IMR-90 (cell line): Measurements from ENCODE around the gene RNF4. TPM values are rescaled to one million over a fixed set of nuclear protein-coding genes. Genes with fewer than 3 reads are reported as not detected.

Experiments
- ATAC-seq: fragments of 200-7000 bp; cut with Tn5 transposase; 2 replicates; pipeline ENCODE4 v1.9.1; 2020; ENCODE audit warnings: low read depth, mild to moderate bottlenecking, moderate library complexity
- BruUV-seq: library from RNA; stranded (reverse); fragments of 400-500 nt; replicated peaks from 2 replicates; lab custom pipeline; 2021; lab: Mats Ljungman, UMichigan
- CTCF ChIA-PET: fragments of 300-600 bp; formaldehyde crosslinking; extraction: SDS; loops from one replicate; lab custom pipeline; 2021; ENCODE audit warnings: antibody characterized with exemption; lab: Yijun Ruan, JAX
- POLR2A ChIA-PET: fragments of 300-600 bp; sonication (Branson Sonifier 250); formaldehyde crosslinking; loops from one replicate; lab custom pipeline; 2022; ENCODE audit warnings: antibody characterized with exemption; ENCODE audit not compliant: unreplicated experiment; lab: Charles Lee
- DNase-seq: peaks from one replicate; pipeline ENCODE4 v3.0.0; 2013
- H2AFZ ChIP-seq: replicated peaks from 2 replicates; pipeline ENCODE3; 2013; ENCODE audit warnings: low read length, mild to moderate bottlenecking; ENCODE audit not compliant: poor library complexity
- H2AK5ac ChIP-seq: 2 replicates; pipeline ENCODE4 v1.6.1; 2013; ENCODE audit warnings: low read depth, low read length, inconsistent platforms
- H2AK9ac ChIP-seq: replicated peaks from 2 replicates; pipeline ENCODE3; 2013; ENCODE audit warnings: mild to moderate bottlenecking, low read depth, low read length, moderate library complexity; ENCODE audit not compliant: poor library complexity
- H2BK120ac ChIP-seq: 2 replicates; pipeline ENCODE4 v1.6.1; 2013; ENCODE audit warnings: low read depth, low read length, inconsistent platforms
- H2BK15ac ChIP-seq: 3 replicates; pipeline ENCODE4 v1.6.1; 2013; ENCODE audit warnings: low read depth, low read length, inconsistent platforms
- H2BK20ac ChIP-seq: 2 replicates; pipeline ENCODE4 v1.6.1; 2013; ENCODE audit warnings: low read depth, mild to moderate bottlenecking, inconsistent platforms, low read length, moderate library complexity
- H2BK5ac ChIP-seq: 2 replicates; pipeline ENCODE4 v1.6.1; 2013; ENCODE audit warnings: mild to moderate bottlenecking, low read depth, low read length, inconsistent platforms; ENCODE audit not compliant: poor library complexity, severe bottlenecking
- H3K14ac ChIP-seq: replicated peaks from 2 replicates; pipeline ENCODE4 v1.6.1; 2013; ENCODE audit warnings: low read depth, low read length, inconsistent platforms
- H3K18ac ChIP-seq: 2 replicates; pipeline ENCODE4 v1.6.1; 2013; ENCODE audit warnings: low read depth, low read length, control low read depth
- H3K23ac ChIP-seq: 2 replicates; pipeline ENCODE4 v1.6.1; 2013; ENCODE audit warnings: low read depth, low read length, inconsistent platforms
- H3K27ac ChIP-seq: 2 replicates; pipeline ENCODE4 v1.5.1; 2013; ENCODE audit warnings: mild to moderate bottlenecking, control low read depth, low read length; ENCODE audit not compliant: insufficient read depth
- H3K27me3 ChIP-seq: 2 replicates; pipeline ENCODE4 v1.6.1; 2013; ENCODE audit warnings: low read length; ENCODE audit not compliant: control insufficient read depth, insufficient read depth
- H3K36me3 ChIP-seq: 2 replicates; pipeline ENCODE4 v1.6.1; 2013; ENCODE audit warnings: low read length, mixed read lengths; ENCODE audit not compliant: control insufficient read depth, insufficient read depth
- H3K4ac ChIP-seq: 2 replicates; pipeline ENCODE4 v1.6.1; 2013; ENCODE audit warnings: low read depth, low read length, inconsistent platforms
- H3K4me1 ChIP-seq: 2 replicates; pipeline ENCODE4 v1.6.1; 2013; ENCODE audit warnings: low read length, mixed read lengths; ENCODE audit not compliant: control insufficient read depth, insufficient read depth
- H3K4me2 ChIP-seq: 2 replicates; pipeline ENCODE4 v1.6.1; 2013; ENCODE audit warnings: low read depth, mild to moderate bottlenecking, control low read depth, low read length, moderate library complexity
- H3K4me3 ChIP-seq: 2 replicates; pipeline ENCODE4 v1.5.1; 2013; ENCODE audit warnings: low read depth, mild to moderate bottlenecking, control low read depth, low read length, moderate library complexity; ENCODE audit not compliant: insufficient read depth
- H3K56ac ChIP-seq: 2 replicates; pipeline ENCODE4 v1.6.1; 2013; ENCODE audit warnings: low read length, inconsistent platforms; ENCODE audit not compliant: insufficient read depth; ENCODE audit errors: extremely low read depth
- H3K79me1 ChIP-seq, 2 experiments: 2 replicates each; pipeline ENCODE4 v1.6.1; 2013; ENCODE audit warnings: low read length in 2 of 2, inconsistent platforms in 1 of 2, low read depth in 1 of 2
- H3K9ac ChIP-seq: 2 replicates; pipeline ENCODE4 v1.6.1; 2013; ENCODE audit warnings: low read depth, low read length, control low read depth
- H3K9me1 ChIP-seq: 2 replicates; pipeline ENCODE4 v1.6.1; 2013; ENCODE audit warnings: low read length, inconsistent platforms; ENCODE audit not compliant: insufficient read depth
- H3K9me3 ChIP-seq: 2 replicates; pipeline ENCODE4 v1.6.1; 2013; ENCODE audit warnings: low read length; ENCODE audit not compliant: control insufficient read depth, insufficient read depth
- H4K20me1 ChIP-seq: 2 replicates; pipeline ENCODE4 v1.6.1; 2013; ENCODE audit warnings: low read length, inconsistent platforms; ENCODE audit not compliant: insufficient read depth
- H4K5ac ChIP-seq: 2 replicates; pipeline ENCODE4 v1.6.1; 2013; ENCODE audit warnings: mild to moderate bottlenecking, low read depth, low read length, control low read depth
- H4K8ac ChIP-seq, 2 experiments: 2 replicates each; pipeline ENCODE4 v1.6.1; 2013; ENCODE audit warnings: low read depth in 2 of 2, low read length in 2 of 2, control low read depth in 1 of 2, inconsistent platforms in 1 of 2
- H4K91ac ChIP-seq: 2 replicates; pipeline ENCODE4 v1.6.1; 2013; ENCODE audit warnings: low read depth, low read length, inconsistent platforms; ENCODE audit not compliant: insufficient read depth
- CHD1 ChIP-seq: IDR thresholded peaks from 2 replicates; pipeline ENCODE4 v1.6.1; 2012; ENCODE audit warnings: low read depth, low read length, improper control_type of control experiment
- FOS ChIP-seq: fragments of 150-350 bp; IDR thresholded peaks from 2 replicates; pipeline ENCODE4 v1.6.1; 2016; ENCODE audit warnings: low read depth, low read length
- MAFK ChIP-seq: IDR thresholded peaks from 2 replicates; pipeline ENCODE4 v1.6.1; 2012; ENCODE audit warnings: low read depth, low read length, improper control_type of control experiment
- MXI1 ChIP-seq: IDR thresholded peaks from 2 replicates; pipeline ENCODE4 v1.6.1; 2012; ENCODE audit warnings: low read depth, mild to moderate bottlenecking, low read length, moderate library complexity, borderline replicate concordance
- RAD21 ChIP-seq: IDR thresholded peaks from 2 replicates; pipeline ENCODE4 v1.6.1; 2012; ENCODE audit warnings: low read length, improper control_type of control experiment
- SMC3 ChIP-seq: fragments of 150-350 bp; IDR thresholded peaks from 2 replicates; pipeline ENCODE4 v1.6.1; 2016; ENCODE audit warnings: low read depth, mild to moderate bottlenecking, antibody characterized with exemption, low read length, moderate library complexity
- WGBS, 2 experiments: methylation state at CpG; one replicate each; pipeline versions ENCODE4 v1.1.5 to v1.1.7; 2013; ENCODE audit warnings: missing lambda C conversion rate in 2 of 2; ENCODE audit not compliant: insufficient read length in 1 of 2; ENCODE audit errors: extremely low coverage in 2 of 2; 5-methylcytosine and 5-hydroxymethylcytosine counted together
- dilution Hi-C: fragments of 300-500 bp; cut with HindIII; formaldehyde crosslinking; loops from one replicate; pipeline ENCODE4 v1.14.3; 2018; ENCODE audit warnings: low sequenced_read_pairs; ENCODE audit not compliant: unreplicated experiment
- in situ Hi-C: fragments of 300-500 bp; cut with MboI; formaldehyde crosslinking; loops from 3 replicates; pipeline ENCODE4 v1.14.3; 2019; ENCODE audit warnings: low sequenced_read_pairs, inconsistent platforms, mixed read lengths
- intact Hi-C: fragments of 100-400 bp; cut with micrococcal nuclease; formaldehyde crosslinking; loops from 2 replicates; pipeline ENCODE4 v1.10.0; 2022
- polyA plus RNA-seq, 3 experiments: library from polyadenylated mRNA; depleted of rRNA; stranded (reverse); fragments of >200 nt; gene quantifications; 2 replicates each; pipeline ENCODE4 v1.2.3, GENCODE V29; 2012; ENCODE audit warnings: low replicate concordance in 1 of 3
- total RNA-seq: library from RNA; depleted of rRNA; stranded (reverse); fragments of >200 nt; gene quantifications from 2 replicates; pipeline ENCODE4 v1.2.3, GENCODE V29; 2012

Gene RNF4
- total and polyA plus RNA-seq, 2 of the 4 experiments (the other 2 are of a cell fraction): 63.8 to 73.8 TPM

GRCh38 chr4:2419814-2420213, 49.1 kb upstream of the RNF4 start (continued):
- TF ChIP-seq MXI1 (no peak), CHD1 (no peak), RAD21 (no peak), FOS (no peak), SMC3 (no peak)

- 72% methylated on average over 2 of the region's 6 CpGs; no CpG with 5 or more reads in 1 of the 2 experiments for WGBS, 2 experiments
- ChIA-PET POLR2A (no interaction called here), CTCF (no interaction called here)
- Histone ChIP-seq H4K91ac (no peak overlapping the region), H2BK120ac (no peak overlapping the region), H3K23ac (no peak overlapping the region), H3K27me3 (peaks cover 56% of the 10 kb centered on the region), H2BK5ac (no peak overlapping the region), H3K9ac (no peak overlapping the region), H4K5ac (no peak overlapping the region), H2AFZ (no peak overlapping the region), H3K27ac (no peak overlapping the region), H3K4me2 (no peak overlapping the region), H2AK5ac (no peak overlapping the region), H4K20me1 (no peaks in the 10 kb centered on the region), H3K4me1 (peaks cover 2% of the 10 kb centered on the region; the same call in 1 of the 2 replicates), H3K9me3 (0 out of 2 replicates have a peak, but pooled peaks cover 2% of the 10 kb centered on the region), H3K79me1 (no peaks in the 10 kb centered on the region), H3K4ac (no peak overlapping the region), H2BK15ac (no peak overlapping the region), H2BK20ac (no peak overlapping the region), H3K14ac (no peak overlapping the region), H4K8ac (no peak overlapping the region), H3K36me3 (no peaks in the 10 kb centered on the region), H2AK9ac (no peak overlapping the region), H3K4me3 (no peak overlapping the region), H3K18ac (no peak overlapping the region), H3K9me1 (no peaks in the 10 kb centered on the region), H3K56ac (no peak overlapping the region)
- in situ Hi-C loops: no loop called here
- dilution Hi-C loops: no loop called here
- intact Hi-C loops: no loop called here
- ATAC-seq: no peak
- DNase-seq: no peak
- no peak for TF ChIP-seq MAFK
- BruUV-seq: no TSS peak
Observed at GRCh38 chr4:2421928-2422327, 47.0 kb upstream of the RNF4 start.
